Parathyroid adenoma (tissue), 2 donors: Measurements from ENCODE around the gene GRID2IP.
"Not testable (repeated sequence)": the region's sequence is repeated elsewhere in the genome, so short reads cannot be mapped to it uniquely, and the experiment has no call there.

Source experiments
- H2AFZ ChIP-seq: fragments of 300-600 bp; sonication (generic); one replicate; pipeline ENCODE4 v1.7.0; 2017; ENCODE audit warnings: antibody characterized with exemption, mild to moderate bottlenecking
- H3K27ac ChIP-seq: fragments of 300-600 bp; sonication (generic); one replicate; pipeline ENCODE4 v1.7.0; 2017
- H3K27me3 ChIP-seq: fragments of 300-600 bp; sonication (generic); one replicate; pipeline ENCODE4 v1.7.0; 2017; ENCODE audit warnings: low read length; ENCODE audit not compliant: control insufficient read depth, insufficient read depth
- H3K36me3 ChIP-seq: fragments of 300-600 bp; sonication (generic); one replicate; pipeline ENCODE4 v1.7.0; 2017; ENCODE audit warnings: low read length; ENCODE audit not compliant: control insufficient read depth, insufficient read depth
- H3K4me1 ChIP-seq: fragments of 300-600 bp; sonication (generic); one replicate; pipeline ENCODE4 v1.7.0; 2017; ENCODE audit warnings: control low read depth
- H3K4me2 ChIP-seq: fragments of 300-600 bp; sonication (generic); one replicate; pipeline ENCODE4 v1.7.0; 2017; ENCODE audit warnings: low read length
- H3K4me3 ChIP-seq: fragments of 300-600 bp; sonication (generic); one replicate; pipeline ENCODE4 v1.7.0; 2017; ENCODE audit warnings: low read depth, low read length
- H3K79me2 ChIP-seq: fragments of 300-600 bp; sonication (generic); one replicate; pipeline ENCODE4 v1.7.0; 2017; ENCODE audit warnings: control low read depth
- H3K9ac ChIP-seq: fragments of 300-600 bp; sonication (generic); one replicate; pipeline ENCODE4 v1.7.0; 2017; ENCODE audit warnings: mild to moderate bottlenecking
- H3K9me3 ChIP-seq: fragments of 300-600 bp; sonication (generic); one replicate; pipeline ENCODE4 v1.7.0; 2017; ENCODE audit warnings: low read length; ENCODE audit not compliant: control insufficient read depth
- TF ChIP-seq, protein P1 (sequence below): fragments of 300-600 bp; sonication (generic); IDR thresholded peaks from one replicate; pipeline ENCODE4 v1.7.0; 2017; ENCODE audit warnings: antibody characterized with exemption, mild to moderate bottlenecking
- donor health status: primary hyperparathyroidism.

Gene GRID2IP

DNA sequence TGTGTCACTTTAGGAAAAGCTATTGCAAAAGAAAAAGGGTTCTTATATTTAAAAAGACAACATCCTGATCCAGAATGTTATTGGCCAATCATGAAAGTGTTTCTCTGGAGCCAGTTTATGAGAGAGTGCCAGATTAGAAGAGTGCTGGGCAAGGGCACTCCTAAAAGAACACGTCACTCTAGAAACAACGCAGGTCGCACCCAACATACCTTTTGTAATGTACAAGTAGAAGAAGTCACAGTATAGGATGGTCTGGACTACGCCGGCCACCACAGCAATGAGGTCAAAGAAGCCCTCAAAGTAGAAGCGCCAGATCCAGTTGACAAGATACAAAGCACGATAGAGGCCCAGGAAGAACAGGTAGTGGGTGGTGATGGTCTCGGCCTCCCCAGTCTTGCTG lies 85.4 kb downstream of the GRID2IP start:
- Histone ChIP-seq H3K4me3 (no peak overlapping the region), H3K9me3 (no peaks in the 10 kb centered on the region), H3K27me3 (no peaks in the 10 kb centered on the region), H3K9ac (no peak overlapping the region), H3K27ac (no peak overlapping the region), H3K4me1 (no peaks in the 10 kb centered on the region), H3K36me3 (no peaks in the 10 kb centered on the region), H2AFZ (no peak overlapping the region), H3K4me2 (no peak overlapping the region), H3K79me2 (no peaks in the 10 kb centered on the region)
- TF ChIP-seq, protein P1, sequence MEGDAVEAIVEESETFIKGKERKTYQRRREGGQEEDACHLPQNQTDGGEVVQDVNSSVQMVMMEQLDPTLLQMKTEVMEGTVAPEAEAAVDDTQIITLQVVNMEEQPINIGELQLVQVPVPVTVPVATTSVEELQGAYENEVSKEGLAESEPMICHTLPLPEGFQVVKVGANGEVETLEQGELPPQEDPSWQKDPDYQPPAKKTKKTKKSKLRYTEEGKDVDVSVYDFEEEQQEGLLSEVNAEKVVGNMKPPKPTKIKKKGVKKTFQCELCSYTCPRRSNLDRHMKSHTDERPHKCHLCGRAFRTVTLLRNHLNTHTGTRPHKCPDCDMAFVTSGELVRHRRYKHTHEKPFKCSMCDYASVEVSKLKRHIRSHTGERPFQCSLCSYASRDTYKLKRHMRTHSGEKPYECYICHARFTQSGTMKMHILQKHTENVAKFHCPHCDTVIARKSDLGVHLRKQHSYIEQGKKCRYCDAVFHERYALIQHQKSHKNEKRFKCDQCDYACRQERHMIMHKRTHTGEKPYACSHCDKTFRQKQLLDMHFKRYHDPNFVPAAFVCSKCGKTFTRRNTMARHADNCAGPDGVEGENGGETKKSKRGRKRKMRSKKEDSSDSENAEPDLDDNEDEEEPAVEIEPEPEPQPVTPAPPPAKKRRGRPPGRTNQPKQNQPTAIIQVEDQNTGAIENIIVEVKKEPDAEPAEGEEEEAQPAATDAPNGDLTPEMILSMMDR = no peak

DNA sequence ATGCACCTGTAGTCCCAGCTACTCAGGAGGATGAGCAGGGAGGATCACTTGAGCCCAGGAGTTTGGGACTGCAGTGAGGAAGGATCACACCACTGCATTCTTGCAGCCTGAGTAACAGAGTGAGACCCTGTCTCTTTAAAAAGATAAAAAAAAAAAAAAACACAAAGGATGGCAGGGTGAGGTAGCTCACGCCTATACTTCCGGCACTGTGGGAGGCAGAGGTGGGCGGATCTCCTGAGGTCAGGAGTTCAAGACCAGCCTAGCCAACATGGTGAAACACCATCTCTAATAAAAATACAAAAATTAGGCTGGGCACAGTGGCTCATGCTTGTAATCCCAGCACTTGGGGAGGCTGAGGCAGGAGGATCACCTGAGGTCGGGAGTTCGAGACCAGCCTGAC lies 87.7 kb downstream of the GRID2IP start:
- not testable (repeated sequence) for H3K4me2 ChIP-seq, H3K27me3 ChIP-seq, H3K9ac ChIP-seq, H2AFZ ChIP-seq, H3K36me3 ChIP-seq, H3K9me3 ChIP-seq, H3K27ac ChIP-seq, H3K79me2 ChIP-seq, H3K4me3 ChIP-seq, H3K4me1 ChIP-seq

DNA sequence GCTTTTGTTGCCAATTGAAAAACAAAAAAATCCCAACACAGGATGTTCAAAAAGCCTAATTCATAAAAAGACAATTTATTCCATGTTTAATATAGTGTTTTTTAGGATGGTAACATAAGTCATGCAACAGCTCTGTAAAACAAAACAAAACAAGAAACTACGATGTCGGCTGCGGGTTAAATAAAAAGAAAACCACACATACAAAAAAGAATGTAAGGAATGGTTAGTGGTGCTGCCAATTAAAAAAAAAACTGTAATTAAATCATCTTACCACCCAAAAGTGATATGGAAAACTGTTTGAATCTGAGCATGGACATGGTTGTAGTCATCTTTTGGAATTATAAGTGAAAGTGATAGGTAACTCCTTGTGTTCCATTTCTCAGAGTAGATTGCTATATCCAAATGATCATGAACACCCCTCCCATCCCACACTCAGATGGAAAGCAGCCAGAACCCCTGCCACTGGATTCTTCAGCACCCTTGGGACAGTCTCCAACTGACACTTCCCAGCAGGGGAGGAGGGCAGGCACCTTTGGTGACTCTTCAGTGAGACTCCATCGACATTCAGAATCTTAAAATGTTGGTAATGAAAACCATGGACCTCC lies 89.2 kb downstream of the GRID2IP start:
- Histone ChIP-seq H3K79me2 (no peaks in the 10 kb centered on the region), H3K4me2 (no peak overlapping the region), H3K27me3 (no peaks in the 10 kb centered on the region), H3K9me3 (no peaks in the 10 kb centered on the region), H3K4me3 (no peak overlapping the region), H3K9ac (no peak overlapping the region), H2AFZ (no peak overlapping the region), H3K4me1 (no peaks in the 10 kb centered on the region), H3K36me3 (no peaks in the 10 kb centered on the region), H3K27ac (no peak overlapping the region)
- TF ChIP-seq, protein P1 = no peak

DNA sequence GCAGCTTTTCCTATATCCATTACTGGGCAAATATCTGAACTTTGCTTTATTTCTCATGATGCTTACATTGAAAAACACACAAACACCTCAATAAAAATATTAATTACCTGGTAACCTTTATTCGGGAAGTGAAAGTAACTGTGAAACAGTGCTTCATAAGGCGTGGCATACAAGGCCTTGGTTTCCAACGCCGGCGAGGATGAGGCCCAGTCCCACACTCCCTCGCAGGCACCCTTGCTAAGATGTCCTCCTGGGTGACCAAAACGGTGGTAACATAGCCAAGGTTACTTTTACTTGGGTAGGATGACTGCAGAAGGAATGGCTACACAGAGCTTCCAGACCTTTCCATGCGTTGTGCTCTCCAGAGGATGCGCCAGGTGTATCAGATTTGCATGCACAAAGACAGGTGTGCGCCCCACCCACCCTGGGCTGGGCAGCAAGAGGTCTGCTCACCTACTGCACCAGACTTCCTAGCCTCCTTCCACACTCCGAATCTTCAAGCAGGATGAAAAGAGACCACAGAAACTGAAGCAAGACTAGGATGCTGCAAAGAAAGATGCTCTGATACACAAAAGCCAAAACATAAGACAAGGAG lies 90.2 kb downstream of the GRID2IP start:
- H3K79me2 ChIP-seq = no peaks in the 10 kb centered on the region
- no peak overlapping the region for H2AFZ ChIP-seq
- TF ChIP-seq, protein P1 = no peak
- H3K4me3 ChIP-seq = no peak overlapping the region
- H3K27me3 ChIP-seq = no peaks in the 10 kb centered on the region
- no peaks in the 10 kb centered on the region for H3K4me1 ChIP-seq
- no peak overlapping the region for H3K27ac ChIP-seq
- no peaks in the 10 kb centered on the region for H3K36me3 ChIP-seq
- H3K9ac ChIP-seq = no peak overlapping the region
- no peaks in the 10 kb centered on the region for H3K9me3 ChIP-seq
- no peak overlapping the region for H3K4me2 ChIP-seq

DNA sequence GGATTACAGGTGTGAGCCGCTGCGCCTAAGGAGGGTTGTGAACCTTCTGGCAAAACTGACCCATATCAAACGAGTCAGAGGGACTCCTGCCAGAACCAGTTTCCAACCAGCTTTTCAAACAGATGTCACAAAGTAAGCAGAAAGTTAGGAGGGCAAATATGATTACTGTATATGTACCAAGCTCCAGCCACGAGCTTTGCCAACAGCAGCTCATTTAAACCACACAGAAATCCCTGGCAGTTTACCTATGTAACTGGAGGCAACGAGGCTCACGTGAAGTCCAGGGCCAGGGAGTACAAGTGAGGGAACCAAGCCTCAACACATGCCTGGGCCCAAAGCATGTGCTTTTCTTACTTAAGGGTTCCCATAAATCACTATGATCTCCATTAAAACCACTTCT lies 91.0 kb downstream of the GRID2IP start:
- TF ChIP-seq, protein P1 = no peak
- Histone ChIP-seq H3K9ac (no peak overlapping the region), H2AFZ (no peak overlapping the region), H3K4me1 (no peaks in the 10 kb centered on the region), H3K4me3 (no peak overlapping the region), H3K79me2 (no peaks in the 10 kb centered on the region), H3K9me3 (no peaks in the 10 kb centered on the region), H3K27me3 (no peaks in the 10 kb centered on the region), H3K36me3 (no peaks in the 10 kb centered on the region), H3K4me2 (no peak overlapping the region), H3K27ac (no peak overlapping the region)

DNA sequence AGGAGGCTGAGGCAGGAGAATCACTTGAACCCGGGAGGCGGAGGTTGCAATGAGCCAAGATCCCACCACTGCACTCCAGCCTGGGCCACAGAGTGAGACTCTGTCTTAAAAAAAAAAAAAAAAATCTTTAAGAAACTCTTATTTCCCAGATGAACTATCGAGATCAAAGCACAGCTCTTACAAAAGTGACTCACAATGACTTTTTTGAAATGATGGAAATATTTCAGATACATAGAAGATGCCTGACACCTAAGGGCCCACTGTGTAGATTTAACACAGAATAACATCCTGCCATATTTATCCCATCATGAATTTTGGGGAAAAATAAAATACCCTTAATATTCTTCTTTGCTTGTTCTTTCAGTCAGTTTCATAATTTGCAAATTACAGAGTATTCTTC lies 92.6 kb downstream of the GRID2IP start:
- H3K36me3 ChIP-seq, H2AFZ ChIP-seq, H3K27me3 ChIP-seq, H3K79me2 ChIP-seq, H3K9ac ChIP-seq, H3K27ac ChIP-seq, H3K4me3 ChIP-seq, H3K4me2 ChIP-seq, H3K4me1 ChIP-seq, H3K9me3 ChIP-seq: not testable (repeated sequence)
